Osteoblast (primary cell): Measurements from ENCODE around the gene BAZ2B. TPM values are rescaled to one million over a fixed set of nuclear protein-coding genes. Genes with fewer than 3 reads are reported as not detected.

ENCODE experiments used
- DNase-seq: peaks from one replicate; pipeline ENCODE4 v3.0.0; 2011; ENCODE audit warnings: low spot score, mixed read lengths; ENCODE audit not compliant: insufficient read length; ENCODE audit errors: missing footprints
- H2AFZ ChIP-seq: 2 replicates; pipeline ENCODE4 v1.6.0; 2011; ENCODE audit warnings: mild to moderate bottlenecking, low read length
- H3K27ac ChIP-seq: 2 replicates; pipeline ENCODE4 v1.5.1; 2011; ENCODE audit warnings: mild to moderate bottlenecking, low read depth, low read length, moderate library complexity
- H3K27me3 ChIP-seq: 2 replicates; pipeline ENCODE4 v1.6.0; 2012; ENCODE audit warnings: mild to moderate bottlenecking, control low read depth, inconsistent platforms, low read length, moderate library complexity; ENCODE audit not compliant: insufficient read depth
- H3K36me3 ChIP-seq: 2 replicates; pipeline ENCODE4 v1.5.1; 2011; ENCODE audit warnings: mild to moderate bottlenecking, low read length, control low read depth, moderate library complexity; ENCODE audit not compliant: insufficient read depth
- H3K4me1 ChIP-seq: 2 replicates; pipeline ENCODE4 v1.5.1; 2011; ENCODE audit warnings: mild to moderate bottlenecking, low read length, control low read depth, moderate library complexity; ENCODE audit not compliant: insufficient read depth
- H3K4me2 ChIP-seq: 2 replicates; pipeline ENCODE4 v1.6.0; 2011; ENCODE audit warnings: mild to moderate bottlenecking, low read length; ENCODE audit not compliant: insufficient read depth
- H3K4me3 ChIP-seq: fragments of 200-600 bp; sonication (generic); 3 replicates; pipeline ENCODE4 v1.5.1; 2012; ENCODE audit warnings: mild to moderate bottlenecking, low read length, inconsistent platforms; ENCODE audit not compliant: insufficient read depth
- H3K79me2 ChIP-seq: 2 replicates; pipeline ENCODE4 v1.6.0; 2012; ENCODE audit warnings: mild to moderate bottlenecking, low read length, control low read depth, inconsistent platforms; ENCODE audit not compliant: insufficient read depth
- H3K9me3 ChIP-seq: 2 replicates; pipeline ENCODE4 v1.5.1; 2011; ENCODE audit warnings: low read depth, low read length, control low read depth
- H4K20me1 ChIP-seq: 2 replicates; pipeline ENCODE4 v1.6.0; 2012; ENCODE audit warnings: mild to moderate bottlenecking, low read length, control low read depth; ENCODE audit not compliant: insufficient read depth
- total RNA-seq: library from RNA; depleted of rRNA; stranded (reverse); fragments of >200 nt; gene quantifications from 2 replicates; pipeline ENCODE4 v1.2.3, GENCODE V29; 2012
- TF ChIP-seq, protein P1 (sequence below): IDR thresholded peaks from 2 replicates; pipeline ENCODE4 v1.5.1; 2011; ENCODE audit warnings: mild to moderate bottlenecking, low read depth, low read length, moderate library complexity; ENCODE audit errors: extremely low read depth

The BAZ2B gene
- total RNA-seq, 1 donor: 59.4 TPM

DNA sequence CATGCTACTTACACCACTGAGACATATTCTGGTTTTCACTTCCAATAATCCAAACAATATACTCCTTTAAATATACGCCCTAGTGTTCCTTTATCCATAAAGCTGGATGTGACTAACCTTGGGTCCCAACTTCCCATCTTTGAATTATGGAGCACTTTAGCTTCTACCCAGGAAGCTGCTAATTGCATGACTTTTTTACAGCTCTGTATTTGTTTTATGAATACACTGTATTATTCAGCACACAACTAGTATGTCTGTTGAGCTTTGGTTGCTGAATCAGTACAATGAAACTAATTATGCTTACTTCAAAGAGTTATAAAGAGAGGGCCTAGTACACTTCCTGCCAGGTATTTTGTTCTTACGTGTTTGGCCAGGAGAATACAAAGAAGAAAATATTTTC, 118.5 kb downstream of the BAZ2B start:
- H3K27ac ChIP-seq: peak overlapping the region; percentile 57
- no peak overlapping the region for H3K4me2 ChIP-seq
- no peak for DNase-seq
- H3K27me3 ChIP-seq: no peaks in the 10 kb centered on the region
- H2AFZ ChIP-seq: no peak overlapping the region
- peaks cover 9% of the 10 kb centered on the region for H3K4me1 ChIP-seq
- no peaks in the 10 kb centered on the region for H3K9me3 ChIP-seq
- H4K20me1 ChIP-seq: no peaks in the 10 kb centered on the region
- TF ChIP-seq, protein P1, sequence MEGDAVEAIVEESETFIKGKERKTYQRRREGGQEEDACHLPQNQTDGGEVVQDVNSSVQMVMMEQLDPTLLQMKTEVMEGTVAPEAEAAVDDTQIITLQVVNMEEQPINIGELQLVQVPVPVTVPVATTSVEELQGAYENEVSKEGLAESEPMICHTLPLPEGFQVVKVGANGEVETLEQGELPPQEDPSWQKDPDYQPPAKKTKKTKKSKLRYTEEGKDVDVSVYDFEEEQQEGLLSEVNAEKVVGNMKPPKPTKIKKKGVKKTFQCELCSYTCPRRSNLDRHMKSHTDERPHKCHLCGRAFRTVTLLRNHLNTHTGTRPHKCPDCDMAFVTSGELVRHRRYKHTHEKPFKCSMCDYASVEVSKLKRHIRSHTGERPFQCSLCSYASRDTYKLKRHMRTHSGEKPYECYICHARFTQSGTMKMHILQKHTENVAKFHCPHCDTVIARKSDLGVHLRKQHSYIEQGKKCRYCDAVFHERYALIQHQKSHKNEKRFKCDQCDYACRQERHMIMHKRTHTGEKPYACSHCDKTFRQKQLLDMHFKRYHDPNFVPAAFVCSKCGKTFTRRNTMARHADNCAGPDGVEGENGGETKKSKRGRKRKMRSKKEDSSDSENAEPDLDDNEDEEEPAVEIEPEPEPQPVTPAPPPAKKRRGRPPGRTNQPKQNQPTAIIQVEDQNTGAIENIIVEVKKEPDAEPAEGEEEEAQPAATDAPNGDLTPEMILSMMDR: no peak
- H3K36me3 ChIP-seq: no peaks in the 10 kb centered on the region
- no peaks in the 10 kb centered on the region for H3K79me2 ChIP-seq
- H3K4me3 ChIP-seq: no peak overlapping the region

DNA sequence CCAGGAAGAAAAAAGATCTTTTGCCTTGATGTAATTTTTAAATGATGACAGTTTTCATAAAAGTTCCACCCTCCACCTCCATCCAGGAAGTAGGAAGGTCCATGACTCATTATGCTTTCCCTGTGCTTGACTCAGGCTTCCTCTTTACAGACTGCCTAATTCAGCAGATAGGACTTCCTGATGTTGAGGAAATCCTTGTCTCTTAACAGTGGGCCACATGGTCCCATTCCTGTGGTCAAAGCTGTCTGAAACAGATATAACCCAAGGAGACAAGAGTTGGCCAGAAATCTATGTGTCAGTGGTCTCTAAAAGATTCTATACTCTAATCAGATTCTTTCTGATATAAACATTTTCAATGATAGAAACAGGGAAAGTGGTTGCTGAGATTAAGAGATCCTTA, 119.1 kb downstream of the BAZ2B start:
- peak overlapping the region; percentile 57 for H3K27ac ChIP-seq
- H3K36me3 ChIP-seq: no peaks in the 10 kb centered on the region
- peak overlapping the region; percentile 7 for H3K4me2 ChIP-seq
- H2AFZ ChIP-seq: no peak overlapping the region
- H3K4me1 ChIP-seq: peaks cover 9% of the 10 kb centered on the region
- no peaks in the 10 kb centered on the region for H3K79me2 ChIP-seq
- H3K4me3 ChIP-seq: no peak overlapping the region
- peak; percentile 92 for DNase-seq
- no peaks in the 10 kb centered on the region for H4K20me1 ChIP-seq
- H3K27me3 ChIP-seq: no peaks in the 10 kb centered on the region
- H3K9me3 ChIP-seq: no peaks in the 10 kb centered on the region
- TF ChIP-seq, protein P1: no peak

DNA sequence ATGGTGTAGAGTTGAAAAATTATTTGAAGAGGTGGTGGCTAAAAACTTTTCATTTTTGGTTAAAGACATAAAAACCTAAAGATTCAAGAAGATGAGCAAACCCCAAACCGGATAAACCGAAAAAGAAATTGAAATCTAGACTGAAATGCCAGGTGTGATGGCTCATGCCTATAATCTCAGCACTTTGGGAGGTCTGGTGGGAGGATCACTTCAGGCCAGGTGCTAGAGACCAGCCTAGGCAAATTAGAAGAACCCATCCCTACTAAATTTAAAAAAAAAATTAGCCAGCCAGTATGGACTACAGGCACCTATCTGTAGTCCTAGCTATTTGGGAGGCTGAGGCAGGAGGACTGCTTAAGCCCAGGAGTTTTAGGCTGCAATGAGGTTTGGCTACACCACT, 126.9 kb downstream of the BAZ2B start:
- H3K9me3 ChIP-seq: no peaks in the 10 kb centered on the region
- H3K4me3 ChIP-seq: no peak overlapping the region
- no peaks in the 10 kb centered on the region for H3K27me3 ChIP-seq
- no peaks in the 10 kb centered on the region for H4K20me1 ChIP-seq
- H3K79me2 ChIP-seq: no peaks in the 10 kb centered on the region
- no peak for DNase-seq
- no peaks in the 10 kb centered on the region for H3K4me1 ChIP-seq
- H3K27ac ChIP-seq: no peak overlapping the region
- H3K4me2 ChIP-seq: no peak overlapping the region
- TF ChIP-seq, protein P1: no peak
- H2AFZ ChIP-seq: no peak overlapping the region
- H3K36me3 ChIP-seq: no peaks in the 10 kb centered on the region

DNA sequence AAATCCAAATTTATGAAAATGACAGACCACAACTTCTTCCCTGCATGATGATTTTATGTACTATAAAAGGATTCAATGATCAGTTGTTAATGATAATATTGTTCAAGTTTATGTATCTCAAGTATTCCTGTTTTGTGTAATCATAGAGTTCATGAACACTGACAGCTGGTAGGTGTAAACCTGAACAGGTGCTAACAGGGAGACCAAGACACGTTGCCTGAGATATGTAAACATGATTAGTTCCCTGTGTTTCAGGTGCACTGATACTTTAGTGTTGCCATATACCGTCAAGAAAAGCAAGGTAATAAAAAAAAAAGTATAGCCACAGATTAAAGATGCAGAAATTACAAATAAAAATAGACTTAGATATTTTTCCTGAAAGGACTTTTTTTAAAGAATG, 131.8 kb downstream of the BAZ2B start:
- no peaks in the 10 kb centered on the region for H3K4me1 ChIP-seq
- TF ChIP-seq, protein P1: no peak
- H3K4me3 ChIP-seq: no peak overlapping the region
- H2AFZ ChIP-seq: no peak overlapping the region
- H4K20me1 ChIP-seq: no peaks in the 10 kb centered on the region
- H3K79me2 ChIP-seq: no peaks in the 10 kb centered on the region
- H3K27me3 ChIP-seq: no peaks in the 10 kb centered on the region
- no peak overlapping the region for H3K27ac ChIP-seq
- H3K9me3 ChIP-seq: no peaks in the 10 kb centered on the region
- H3K4me2 ChIP-seq: no peak overlapping the region
- DNase-seq: no peak
- H3K36me3 ChIP-seq: no peaks in the 10 kb centered on the region
